ENCODE results near the gene C5orf63.

Gene C5orf63

DNA sequence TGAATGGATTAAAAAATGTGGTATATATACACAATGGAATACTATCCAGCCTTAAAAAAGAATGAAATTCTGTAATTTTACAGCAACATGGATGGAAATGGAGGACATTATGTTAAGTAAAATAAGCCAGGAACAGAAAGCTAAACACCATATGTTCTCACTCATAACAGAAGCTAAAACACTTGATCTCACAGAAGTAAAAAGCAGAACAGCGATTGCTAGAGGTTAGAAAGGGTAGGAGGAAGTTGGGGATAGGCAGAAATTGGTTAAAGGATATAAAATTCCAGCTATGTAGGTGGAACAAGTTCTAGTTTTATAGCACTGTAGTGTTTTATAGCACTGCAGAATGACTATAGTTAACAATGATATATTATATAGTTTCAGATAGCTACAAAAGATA, 58.7 kb downstream of the C5orf63 start:
- H3K4me3 ChIP-seq (ENCODE audit: low read depth, low read length): no peak overlapping the region
- TF ChIP-seq, protein P1, sequence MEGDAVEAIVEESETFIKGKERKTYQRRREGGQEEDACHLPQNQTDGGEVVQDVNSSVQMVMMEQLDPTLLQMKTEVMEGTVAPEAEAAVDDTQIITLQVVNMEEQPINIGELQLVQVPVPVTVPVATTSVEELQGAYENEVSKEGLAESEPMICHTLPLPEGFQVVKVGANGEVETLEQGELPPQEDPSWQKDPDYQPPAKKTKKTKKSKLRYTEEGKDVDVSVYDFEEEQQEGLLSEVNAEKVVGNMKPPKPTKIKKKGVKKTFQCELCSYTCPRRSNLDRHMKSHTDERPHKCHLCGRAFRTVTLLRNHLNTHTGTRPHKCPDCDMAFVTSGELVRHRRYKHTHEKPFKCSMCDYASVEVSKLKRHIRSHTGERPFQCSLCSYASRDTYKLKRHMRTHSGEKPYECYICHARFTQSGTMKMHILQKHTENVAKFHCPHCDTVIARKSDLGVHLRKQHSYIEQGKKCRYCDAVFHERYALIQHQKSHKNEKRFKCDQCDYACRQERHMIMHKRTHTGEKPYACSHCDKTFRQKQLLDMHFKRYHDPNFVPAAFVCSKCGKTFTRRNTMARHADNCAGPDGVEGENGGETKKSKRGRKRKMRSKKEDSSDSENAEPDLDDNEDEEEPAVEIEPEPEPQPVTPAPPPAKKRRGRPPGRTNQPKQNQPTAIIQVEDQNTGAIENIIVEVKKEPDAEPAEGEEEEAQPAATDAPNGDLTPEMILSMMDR (IDR thresholded peaks at IDR 0.05; ENCODE audit: low read depth, low read length, missing control alignments): no peak
- DNase-seq (ENCODE audit: low read depth): no peak

DNA sequence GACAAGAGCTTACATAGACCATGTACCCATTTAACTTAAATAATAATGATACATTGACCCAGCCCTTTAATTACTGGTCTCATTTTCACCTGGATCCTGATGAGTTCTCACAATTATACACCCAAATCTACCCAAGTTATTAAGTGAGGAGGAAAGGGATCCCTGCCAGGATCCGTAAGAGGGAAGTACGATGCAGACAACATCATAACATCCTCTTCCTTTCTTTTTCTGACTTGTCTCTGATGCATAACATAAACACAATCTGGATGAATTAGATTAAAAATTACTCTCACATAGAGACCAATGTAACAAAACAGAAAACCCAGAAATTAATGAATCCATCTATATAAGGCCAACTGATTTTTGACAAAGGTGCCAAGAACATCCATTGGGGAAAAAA, 59.9 kb downstream of the C5orf63 start:
- H3K4me3 ChIP-seq (ENCODE audit: low read depth, low read length): no peak overlapping the region
- DNase-seq (ENCODE audit: low read depth): no peak
- TF ChIP-seq, protein P1 (IDR thresholded peaks at IDR 0.05; ENCODE audit: low read depth, low read length, missing control alignments): no peak

DNA sequence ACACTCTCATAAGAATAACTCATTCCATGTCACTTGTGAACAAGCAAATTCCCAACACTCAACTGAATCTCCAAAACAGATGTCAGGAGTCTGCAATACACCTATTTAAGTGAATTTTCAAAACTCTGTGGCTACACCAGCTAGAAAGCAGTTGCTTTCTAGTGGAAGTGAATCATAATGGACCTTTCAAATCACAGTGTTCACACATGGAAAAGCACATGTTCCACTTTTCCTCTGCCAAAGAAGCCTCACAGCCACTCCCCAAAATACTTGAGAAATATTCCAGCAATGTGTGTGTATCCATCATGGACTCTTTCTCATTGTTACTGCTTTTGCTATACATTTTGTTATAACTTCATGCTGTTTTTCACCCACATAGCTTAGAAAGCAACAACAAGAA, 60.4 kb downstream of the C5orf63 start:
- no peak for DNase-seq (ENCODE audit: low read depth)
- H3K4me3 ChIP-seq (ENCODE audit: low read depth, low read length): no peak overlapping the region
- TF ChIP-seq, protein P1 (IDR thresholded peaks at IDR 0.05; ENCODE audit: low read depth, low read length, missing control alignments): no peak

DNA sequence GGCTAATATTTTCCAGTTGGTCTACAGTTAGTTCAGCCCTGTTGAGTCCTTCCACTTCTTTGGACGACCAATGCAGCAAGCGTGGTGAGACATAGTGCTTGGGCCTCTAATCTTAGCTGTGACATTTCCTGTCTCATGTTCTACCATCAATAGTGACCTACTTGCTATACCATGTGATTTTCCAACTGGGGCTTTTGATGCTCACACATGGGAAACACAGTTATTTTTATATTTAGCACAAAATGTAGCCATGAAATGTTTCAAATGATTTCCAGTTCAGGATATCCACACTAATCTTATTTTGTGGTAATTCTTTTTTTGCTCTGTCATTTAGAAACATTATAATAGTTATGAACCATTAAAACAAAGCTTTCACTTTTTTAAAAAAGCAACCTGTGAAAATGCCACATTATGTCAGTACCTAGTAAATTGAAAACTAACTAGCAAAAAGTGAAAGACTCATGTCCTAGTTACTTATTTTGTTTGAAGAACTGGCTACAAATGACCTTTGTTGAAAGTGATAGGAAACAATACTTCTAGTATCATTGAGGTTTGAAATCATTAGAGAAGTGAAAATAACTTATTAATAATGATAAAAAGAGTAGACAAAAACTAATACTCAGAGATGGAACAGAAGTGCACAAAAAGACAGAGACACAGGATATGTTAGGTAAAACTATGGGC, 61.2 kb downstream of the C5orf63 start:
- peak; percentile 30 for DNase-seq (ENCODE audit: low read depth)
- no peak overlapping the region for H3K4me3 ChIP-seq (ENCODE audit: low read depth, low read length)
- TF ChIP-seq, protein P1 (IDR thresholded peaks at IDR 0.05; ENCODE audit: low read depth, low read length, missing control alignments): no peak

DNA sequence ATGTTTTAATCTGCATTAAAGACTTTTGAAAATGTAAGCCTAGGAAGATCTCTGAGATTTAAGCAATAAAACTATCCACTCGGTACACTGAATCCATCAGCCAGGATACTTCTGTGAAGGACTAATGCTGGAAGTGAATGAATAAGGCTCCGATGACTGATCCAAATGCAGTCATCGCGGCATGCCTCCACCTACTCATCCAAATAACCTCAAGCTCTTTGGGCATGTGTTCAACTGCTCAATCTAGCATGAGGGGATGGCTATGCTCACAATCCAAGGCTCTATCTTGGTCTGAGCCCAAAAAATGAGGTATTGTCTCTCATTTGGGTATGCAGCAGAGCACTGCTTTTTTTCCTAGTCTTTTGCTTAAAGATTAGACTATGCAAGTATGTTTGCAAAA, 62.1 kb downstream of the C5orf63 start:
- TF ChIP-seq, protein P1 (IDR thresholded peaks at IDR 0.05; ENCODE audit: low read depth, low read length, missing control alignments): no peak
- no peak for DNase-seq (ENCODE audit: low read depth)
- no peak overlapping the region for H3K4me3 ChIP-seq (ENCODE audit: low read depth, low read length)

DNA sequence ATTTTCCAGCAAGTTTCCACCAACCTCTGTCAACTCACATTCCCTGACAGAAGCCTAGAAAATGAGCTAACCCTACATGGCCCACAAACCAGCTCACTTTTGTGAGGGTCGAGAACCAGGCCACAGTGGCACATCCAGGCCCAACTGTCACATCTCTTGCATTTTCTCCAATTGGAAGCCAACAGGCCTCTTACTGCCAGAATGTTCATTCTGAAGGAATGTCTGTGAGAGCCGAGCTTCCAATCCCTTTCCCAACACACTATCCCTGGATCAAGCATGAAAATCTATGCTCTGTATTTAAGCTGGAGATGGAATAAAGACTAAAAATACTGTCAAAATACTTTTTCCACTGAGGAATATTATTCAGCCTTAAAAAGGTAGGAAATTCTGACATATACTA, 62.9 kb downstream of the C5orf63 start:
- TF ChIP-seq, protein P1 (IDR thresholded peaks at IDR 0.05; ENCODE audit: low read depth, low read length, missing control alignments): no peak
- no peak overlapping the region for H3K4me3 ChIP-seq (ENCODE audit: low read depth, low read length)
- DNase-seq (ENCODE audit: low read depth): no peak

DNA sequence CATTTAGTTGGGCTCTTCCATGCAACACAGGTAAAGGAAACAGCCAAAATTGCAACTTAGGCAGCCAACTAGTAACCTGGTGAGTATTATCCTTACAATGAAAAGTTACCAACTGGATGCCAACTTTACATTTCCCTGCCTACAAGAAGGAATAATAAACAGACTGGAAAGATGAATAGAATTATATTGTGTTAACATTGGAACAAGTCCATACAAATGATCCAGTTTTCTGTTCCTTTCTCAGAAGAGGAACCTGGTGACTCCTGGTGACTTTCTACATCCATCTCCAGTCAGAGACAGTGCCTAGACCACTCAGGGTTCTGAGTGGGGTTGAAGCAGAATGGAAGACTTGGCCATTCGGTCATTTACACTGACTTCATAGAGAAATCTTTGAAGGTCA, 63.5 kb downstream of the C5orf63 start:
- DNase-seq (ENCODE audit: low read depth): no peak
- H3K4me3 ChIP-seq (ENCODE audit: low read depth, low read length): no peak overlapping the region
- TF ChIP-seq, protein P1 (IDR thresholded peaks at IDR 0.05; ENCODE audit: low read depth, low read length, missing control alignments): no peak
